Type B pancreatic cell (in vitro differentiated cells): ENCODE data around the gene SLC7A7. TPM values are rescaled to one million over a fixed set of nuclear protein-coding genes. Genes with fewer than 3 reads are reported as not detected.
A peak's percentile ranks its signal among the peaks of the same experiment; 100 is the strongest.
"Not testable (repeated sequence)": the region's sequence is repeated elsewhere in the genome, so short reads cannot be mapped to it uniquely, and the experiment has no call there.

Experiments
- DNase-seq: peaks from one replicate; pipeline ENCODE4 v3.0.0; 2021; ENCODE audit warnings: mixed read lengths; ENCODE audit not compliant: unreplicated experiment; ENCODE audit errors: extremely low spot score
- H3K27ac Mint-ChIP-seq: 2 replicates; pipeline ENCODE4 v1.8.0; 2021; ENCODE audit warnings: mild to moderate bottlenecking, mixed read lengths
- H3K27me3 Mint-ChIP-seq: 2 replicates; pipeline ENCODE4 v1.8.0; 2021; ENCODE audit warnings: mixed read lengths
- H3K36me3 Mint-ChIP-seq: 2 replicates; pipeline ENCODE4 v1.8.0; 2021; ENCODE audit warnings: mixed read lengths
- H3K4me1 Mint-ChIP-seq: one replicate; pipeline ENCODE4 v1.8.0; 2021; ENCODE audit warnings: mixed read lengths; ENCODE audit not compliant: unreplicated experiment
- H3K4me3 Mint-ChIP-seq: 2 replicates; pipeline ENCODE4 v1.8.0; 2021; ENCODE audit warnings: mild to moderate bottlenecking, mixed read lengths
- H3K9me3 Mint-ChIP-seq: 2 replicates; pipeline ENCODE4 v1.8.0; 2021; ENCODE audit warnings: mixed read lengths
- CTCF ChIP-seq: fragments of 200-600 bp; sonication (generic); conservative IDR thresholded peaks from 2 replicates; pipeline ENCODE4 v1.5.0; 2021; ENCODE audit warnings: antibody characterized with exemption, mild to moderate bottlenecking
- total RNA-seq: library from RNA; stranded (reverse); gene quantifications from 2 replicates; pipeline ENCODE4 v1.2.1, GENCODE V29; 2021; ENCODE audit warnings: low replicate concordance

SLC7A7 gene
- total RNA-seq, 1 donor from 2014 or later = 9.7 TPM

- no peaks in the 10 kb centered on the region for H3K9me3 Mint-ChIP-seq
- no peak for DNase-seq
- H3K36me3 Mint-ChIP-seq = no peaks in the 10 kb centered on the region
- no peak for TF ChIP-seq CTCF
- H3K27me3 Mint-ChIP-seq = peaks cover 30% of the 10 kb centered on the region
- no peak overlapping the region for H3K4me3 Mint-ChIP-seq
- no peak overlapping the region for H3K27ac Mint-ChIP-seq
- H3K4me1 Mint-ChIP-seq = peaks cover 9% of the 10 kb centered on the region
These were observed 16.7 kb downstream of the SLC7A7 start for GRCh38 chr14:22798528-22798927.

- Mint-ChIP-seq H3K4me3 (no peak overlapping the region), H3K4me1 (peaks cover 9% of the 10 kb centered on the region), H3K9me3 (no peaks in the 10 kb centered on the region), H3K36me3 (no peaks in the 10 kb centered on the region), H3K27ac (peak overlapping the region; percentile 64), H3K27me3 (peaks cover 30% of the 10 kb centered on the region)
- DNase-seq = no peak
- TF ChIP-seq CTCF = no peak
These were observed 18.0 kb downstream of the SLC7A7 start for GRCh38 chr14:22797017-22797917.

GRCh38 chr14:22796087-22796707 is 19.0 kb downstream of the SLC7A7 start:
- H3K27ac Mint-ChIP-seq = peak overlapping the region; percentile 64
- H3K9me3 Mint-ChIP-seq = no peaks in the 10 kb centered on the region
- peaks cover 30% of the 10 kb centered on the region for H3K27me3 Mint-ChIP-seq
- TF ChIP-seq CTCF = no peak
- DNase-seq = no peak
- no peaks in the 10 kb centered on the region for H3K36me3 Mint-ChIP-seq
- peaks cover 9% of the 10 kb centered on the region for H3K4me1 Mint-ChIP-seq
- no peak overlapping the region for H3K4me3 Mint-ChIP-seq

- Mint-ChIP-seq H3K4me3 (no peak overlapping the region), H3K36me3 (no peaks in the 10 kb centered on the region), H3K27ac (no peak overlapping the region), H3K27me3 (peaks cover 22% of the 10 kb centered on the region), H3K9me3 (no peaks in the 10 kb centered on the region), H3K4me1 (peaks cover 9% of the 10 kb centered on the region)
- TF ChIP-seq CTCF = no peak
- DNase-seq = no peak
These were observed 20.7 kb downstream of the SLC7A7 start for GRCh38 chr14:22794551-22794951.

- H3K36me3 Mint-ChIP-seq = no peaks in the 10 kb centered on the region
- no peaks in the 10 kb centered on the region for H3K9me3 Mint-ChIP-seq
- no peak for DNase-seq
- peaks cover 19% of the 10 kb centered on the region for H3K27me3 Mint-ChIP-seq
- no peak for TF ChIP-seq CTCF
- no peak overlapping the region for H3K27ac Mint-ChIP-seq
- H3K4me3 Mint-ChIP-seq = no peak overlapping the region
- H3K4me1 Mint-ChIP-seq = peaks cover 9% of the 10 kb centered on the region
These were observed 21.3 kb downstream of the SLC7A7 start for GRCh38 chr14:22793976-22794375.

GRCh38 chr14:22793550-22793949 is 21.7 kb downstream of the SLC7A7 start:
- H3K9me3 Mint-ChIP-seq, H3K4me3 Mint-ChIP-seq, H3K4me1 Mint-ChIP-seq, H3K27ac Mint-ChIP-seq, DNase-seq, H3K36me3 Mint-ChIP-seq: not testable (repeated sequence)
- peaks cover 15% of the 10 kb centered on the region for H3K27me3 Mint-ChIP-seq
